EH (cell line): ENCODE results near the gene CTTNBP2NL.
A peak's percentile ranks its signal among the peaks of the same experiment; 100 is the strongest.
"Not testable (repeated sequence)": the region's sequence is repeated elsewhere in the genome, so short reads cannot be mapped to it uniquely, and the experiment has no call there.

ENCODE experiments used
- DNase-seq: peaks from one replicate; pipeline ENCODE4 v3.0.0-alpha.2; 2015; ENCODE audit warnings: low read depth

Gene CTTNBP2NL

DNA sequence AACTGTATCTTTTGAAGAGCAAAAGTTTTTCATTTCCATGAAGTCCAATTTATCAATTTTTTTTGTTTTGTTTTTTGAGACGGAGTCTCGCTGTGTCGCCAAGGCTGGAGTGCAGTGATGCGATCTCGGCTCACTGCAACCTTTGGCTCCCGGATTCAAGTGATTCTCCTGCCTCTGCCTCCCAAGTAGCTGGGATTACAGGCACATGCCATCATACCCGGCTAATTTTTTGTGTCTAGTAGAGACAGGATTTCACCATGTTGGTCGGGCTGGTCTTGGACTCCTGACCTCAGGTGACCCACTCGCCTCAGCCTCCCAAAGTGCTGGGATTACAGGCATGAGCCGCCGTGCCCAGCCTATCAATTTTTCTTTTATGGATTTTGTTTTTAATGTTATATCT is 27.7 kb downstream of the CTTNBP2NL start:
- DNase-seq = not testable (repeated sequence)

GRCh38 chr1:112429749-112430148 is 33.7 kb downstream of the CTTNBP2NL start:
- DNase-seq = no peak

DNA sequence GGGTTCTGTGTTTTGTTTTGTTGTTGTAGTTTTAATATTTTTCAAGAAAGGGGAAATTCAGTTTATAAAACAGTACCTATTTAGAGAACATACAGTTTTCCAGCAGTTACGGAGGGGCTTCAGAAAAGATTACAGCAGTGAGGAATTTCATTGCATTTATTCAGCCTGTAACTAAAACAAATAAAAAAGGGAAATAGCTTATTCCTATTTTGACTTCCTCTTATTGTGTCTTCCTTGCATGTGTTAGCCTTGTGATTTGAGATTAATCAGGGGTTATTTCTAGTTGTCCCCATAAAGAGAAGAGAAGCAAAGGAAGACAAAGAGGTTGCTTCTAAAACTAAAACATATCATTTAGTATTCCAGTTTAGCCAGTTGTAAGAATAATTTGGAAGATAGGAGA is 35.0 kb downstream of the CTTNBP2NL start:
- DNase-seq = no peak

- no peak for DNase-seq
These were observed 39.4 kb downstream of the CTTNBP2NL start for GRCh38 chr1:112435448-112435847.

- no peak for DNase-seq
These were observed 40.6 kb downstream of the CTTNBP2NL start for GRCh38 chr1:112436384-112437156.

GRCh38 chr1:112438156-112438555 is 42.1 kb downstream of the CTTNBP2NL start:
- peak; percentile 26 for DNase-seq

DNA sequence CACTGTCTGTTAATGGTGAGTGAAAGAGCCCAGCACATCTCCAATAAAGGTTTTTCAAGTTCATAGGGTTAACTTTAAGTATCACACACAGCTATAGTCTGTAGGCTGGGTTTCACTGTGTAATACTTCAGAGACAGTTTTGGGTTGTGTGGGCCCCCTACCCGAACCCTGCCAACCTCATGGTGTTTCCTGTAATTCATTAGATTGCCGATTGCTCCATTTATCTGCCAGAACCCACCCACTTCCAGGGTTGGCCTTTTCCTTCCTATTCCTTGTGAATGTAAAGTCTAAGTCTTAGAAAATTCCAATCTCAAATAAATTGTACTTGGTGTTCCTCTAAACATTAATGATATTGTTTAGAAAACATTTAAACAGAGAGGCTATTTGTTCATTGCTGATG is 43.6 kb downstream of the CTTNBP2NL start:
- no peak for DNase-seq

DNA sequence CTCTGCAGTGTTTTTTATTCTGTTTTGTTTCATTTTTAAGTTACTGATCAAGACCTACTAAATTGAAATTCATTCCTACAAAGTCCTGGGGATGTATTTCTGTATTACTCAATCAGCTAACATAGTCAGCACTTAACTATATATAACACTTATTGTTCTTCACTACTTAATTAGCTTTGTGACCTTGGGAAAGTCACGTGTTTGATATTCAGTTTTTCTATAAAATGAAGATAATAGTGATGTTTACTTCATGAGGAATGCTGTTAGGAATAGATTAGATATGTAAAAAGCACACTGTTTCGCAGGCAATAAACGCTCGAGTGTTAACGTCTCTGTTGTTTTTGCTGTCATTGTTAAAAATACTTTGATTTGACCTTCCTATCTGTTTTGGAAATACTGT is 44.6 kb downstream of the CTTNBP2NL start:
- no peak for DNase-seq

- DNase-seq = peak; percentile 76
These were observed 48.3 kb downstream of the CTTNBP2NL start for GRCh38 chr1:112444269-112444668.

GRCh38 chr1:112445596-112445995 is 49.6 kb downstream of the CTTNBP2NL start:
- peak; percentile 48 for DNase-seq

- peak; percentile 50 for DNase-seq
These were observed 50.4 kb downstream of the CTTNBP2NL start for GRCh38 chr1:112446411-112446810.

DNA sequence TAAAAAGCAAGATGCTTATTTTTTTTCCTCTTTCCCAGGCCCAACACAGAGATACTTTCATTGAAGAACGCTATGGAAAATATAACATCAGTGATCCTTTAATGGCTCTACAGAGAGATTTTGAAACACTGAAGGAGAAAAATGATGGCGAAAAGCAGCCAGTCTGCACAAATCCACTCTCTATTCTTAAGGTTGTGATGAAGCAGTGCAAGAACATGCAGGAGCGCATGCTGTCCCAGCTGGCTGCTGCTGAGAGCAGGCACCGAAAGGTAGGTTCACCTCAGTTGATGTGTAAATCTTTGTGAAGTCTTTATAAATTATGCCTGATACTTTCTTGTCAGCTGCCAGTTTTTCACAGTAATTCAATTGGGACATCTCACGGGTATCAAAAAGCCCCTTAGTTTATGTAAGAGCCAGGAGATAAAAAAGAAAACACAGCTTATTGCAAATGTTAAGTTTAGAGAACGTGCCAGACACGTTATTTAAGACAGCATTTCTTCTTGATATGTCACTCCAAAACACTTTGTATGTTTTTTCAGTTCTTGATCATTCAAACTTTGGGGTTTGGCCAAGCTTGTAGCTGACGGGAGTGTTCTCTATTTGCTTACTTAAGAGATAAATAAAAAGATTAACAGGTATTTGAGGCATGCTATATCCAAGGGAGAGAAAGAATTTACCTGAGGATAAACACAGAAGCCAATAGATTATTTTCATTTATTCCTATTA is 53.1 kb downstream of the CTTNBP2NL start:
- no peak for DNase-seq

GRCh38 chr1:112449630-112449983 is 53.6 kb downstream of the CTTNBP2NL start:
- DNase-seq = no peak

DNA sequence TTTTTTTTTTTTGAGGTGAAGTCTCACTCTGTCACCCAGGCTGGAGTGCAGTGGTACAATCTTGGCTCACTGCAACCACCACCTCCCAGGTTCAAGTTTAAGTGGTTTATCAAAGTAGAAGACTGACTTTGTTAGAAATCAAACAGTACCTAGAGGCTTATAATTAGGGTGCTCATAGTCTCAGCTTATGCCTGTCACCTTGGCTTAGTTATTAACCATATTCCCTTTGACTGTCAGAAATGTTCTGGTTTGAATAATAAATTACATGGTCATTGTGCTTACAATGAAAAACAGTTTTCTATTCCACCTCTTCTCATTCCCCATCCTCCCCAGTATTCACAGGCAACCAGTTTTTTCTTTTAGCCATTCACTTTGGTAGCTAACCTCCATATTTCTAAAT is 54.8 kb downstream of the CTTNBP2NL start:
- no peak for DNase-seq

- peak; percentile 59 for DNase-seq
These were observed 55.3 kb downstream of the CTTNBP2NL start for GRCh38 chr1:112451301-112451700.

- DNase-seq = no peak
These were observed 57.9 kb downstream of the CTTNBP2NL start for GRCh38 chr1:112453876-112454275.

DNA sequence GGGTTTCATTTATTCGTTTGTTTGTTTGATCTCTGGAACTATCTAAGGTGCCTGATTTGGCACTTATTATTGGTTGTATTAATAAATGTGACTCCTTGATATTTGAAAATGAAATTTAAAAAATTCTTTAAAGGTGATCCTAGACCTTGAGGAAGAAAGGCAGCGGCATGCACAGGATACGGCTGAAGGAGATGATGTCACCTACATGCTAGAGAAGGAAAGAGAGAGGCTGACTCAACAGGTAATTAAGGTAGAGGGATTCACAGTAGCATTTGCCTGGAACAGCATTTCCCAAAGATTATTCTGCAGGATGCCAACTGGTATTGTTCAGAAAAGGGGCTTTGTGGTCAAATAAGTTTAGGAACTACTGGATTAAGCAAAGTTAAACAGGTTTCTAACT is 58.3 kb downstream of the CTTNBP2NL start:
- DNase-seq = no peak

GRCh38 chr1:112457241-112457640 is 61.2 kb downstream of the CTTNBP2NL start:
- peak; percentile 88 for DNase-seq

GRCh38 chr1:112457955-112458354 is 61.9 kb downstream of the CTTNBP2NL start:
- peak; percentile 31 for DNase-seq

- no peak for DNase-seq
These were observed 62.7 kb downstream of the CTTNBP2NL start for GRCh38 chr1:112458756-112459155.

- peak; percentile 30 for DNase-seq
These were observed 64.6 kb downstream of the CTTNBP2NL start for GRCh38 chr1:112460615-112461014.

GRCh38 chr1:112461200-112461871 is 65.3 kb downstream of the CTTNBP2NL start:
- DNase-seq = no peak

GRCh38 chr1:112462953-112463279 is 66.9 kb downstream of the CTTNBP2NL start:
- no peak for DNase-seq
